Spleen (tissue), 13 donors: ENCODE data around the gene MDH1. TPM values are rescaled to one million over a fixed set of nuclear protein-coding genes. Genes with fewer than 3 reads are reported as not detected.

ENCODE experiments used
- DNase-seq: peaks from one replicate; pipeline ENCODE4 v3.0.0-alpha.2; 2020
- H3K27ac ChIP-seq, 8 donors: fragments of 200-600 bp; sonication (generic) in 7 of 8; 1 replicate in 4 of 8; 2 replicates in 4 of 8; pipeline versions ENCODE4 v1.5.0 to v1.8.0; 2016 to 2021; ENCODE audit warnings: inconsistent platforms in 4 of 8, mild to moderate bottlenecking in 4 of 8, moderate library complexity in 1 of 8
- H3K27me3 ChIP-seq, 7 donors: fragments of 200-600 bp; sonication (generic) in 6 of 7; replicated peaks in 1 of 7; 1 replicate in 4 of 7; 2 replicates in 3 of 7; pipeline versions ENCODE4 v1.5.0 to v1.8.0; 2016 to 2021; ENCODE audit warnings: inconsistent platforms in 3 of 7, mild to moderate bottlenecking in 1 of 7
- H3K36me3 ChIP-seq, 6 donors: fragments of 200-600 bp; sonication (generic) in 5 of 6; 1 replicate in 4 of 6; 2 replicates in 2 of 6; pipeline versions ENCODE4 v1.5.0 to v1.8.0; 2016 to 2021; ENCODE audit warnings: inconsistent platforms in 2 of 6
- H3K4me1 ChIP-seq, 6 donors: fragments of 200-600 bp; sonication (generic) in 5 of 6; 1 replicate in 3 of 6; 2 replicates in 3 of 6; pipeline versions ENCODE4 v1.5.0 to v1.8.0; 2016 to 2021; ENCODE audit warnings: inconsistent platforms in 3 of 6
- H3K4me3 ChIP-seq, 8 donors: fragments of 200-600 bp; sonication (generic) in 7 of 8; 1 replicate in 4 of 8; 2 replicates in 4 of 8; pipeline versions ENCODE4 v1.5.0 to v1.8.0; 2016 to 2021; ENCODE audit warnings: inconsistent platforms in 4 of 8, mild to moderate bottlenecking in 4 of 8, moderate library complexity in 2 of 8
- H3K9me3 ChIP-seq, 8 donors: fragments of 200-600 bp; sonication (generic) in 7 of 8; 1 replicate in 4 of 8; 2 replicates in 4 of 8; pipeline versions ENCODE4 v1.5.0 to v1.8.0; 2016 to 2021; ENCODE audit warnings: inconsistent platforms in 4 of 8
- CTCF ChIP-seq, 11 experiments: fragments of 200-600 bp in 7 of 11; fragments of 450-650 bp in 4 of 11; sonication (generic) in 4 of 11; IDR thresholded peaks in 8 of 11; conservative IDR thresholded peaks in 3 of 11; 1 replicate in 7 of 11; 2 replicates in 4 of 11; pipeline versions ENCODE4 v1.4.0 to v1.8.0; 2016 to 2021; ENCODE audit warnings: antibody characterized with exemption in 11 of 11, inconsistent platforms in 4 of 11, mild to moderate bottlenecking in 1 of 11
- POLR2A ChIP-seq, 3 donors: fragments of 450-650 bp; IDR thresholded peaks; one replicate each; pipeline ENCODE4 v1.5.1; 2017; ENCODE audit warnings: antibody characterized with exemption in 3 of 3, mild to moderate bottlenecking in 1 of 3
- POLR2AphosphoS5 ChIP-seq, 3 donors: sonication (generic); formaldehyde crosslinking; IDR thresholded peaks; one replicate each; pipeline ENCODE4 v1.5.1; 2017; ENCODE audit warnings: antibody characterized with exemption in 3 of 3
- WGBS, 5 donors: extraction: QIAGEN DNeasy Blood & Tissue Kit in 3 of 5; methylation state at CpG; one replicate each; pipeline versions ENCODE4 v1.1.5 to v1.1.7; 2013 to 2018; 5-methylcytosine and 5-hydroxymethylcytosine counted together
- intact Hi-C: fragments of 100-400 bp; cut with DNase I; formaldehyde crosslinking; loops from one replicate; pipeline ENCODE4 v1.15.0; 2023; ENCODE audit warnings: low total_unique reads
- long read RNA-seq, 2 donors: transcript quantifications; one replicate each; lab custom pipeline, GENCODE V29; 2026
- polyA plus RNA-seq, 3 donors: library from polyadenylated mRNA; stranded (reverse); fragments of 200-250 nt; gene quantifications; one replicate each; pipeline ENCODE4 v1.2.1, GENCODE V29; 2013
- total RNA-seq, 7 donors: library from RNA; depleted of rRNA in 3 of 7; stranded (reverse); fragments of >200 nt in 3 of 7; fragmentation: NEBNext Ultra II Directional in 4 of 7; extraction: Animal tissue kit (Norgen Biotek cat#: 25700) in 4 of 7; gene quantifications; one replicate each; pipeline versions ENCODE4 v1.1.0 to v1.2.1, GENCODE V29; 2016 to 2021
- donor health status: healthy with polysubstance abuse.
- donor health status: DM: no; HTN: no; CAD: no; lungs with moderate emphysema.
- donor health status: DM: no; HTN: no; CAD: no.
- donor health status: Bipolar disorder and iron deficiency.
- donor health status: healthy.
- donor health status: DM: no; HTN: no; CAD: no.
- donor health status: DM: yes; HTN: yes; CAD: no.

The MDH1 gene
- total RNA-seq = 100 to 1,000 TPM in 2 of 7 donors, 10 to 100 TPM in 5; 90.3 to 137 (median 94.6) TPM
- polyA plus RNA-seq = 100 to 1,000 TPM; 160 to 196 (median 177) TPM
- long read RNA-seq, donor 1, transcript MDH1-201 (9 exons, 1,650 nt) = major isoform, 54 of 105 reads
- long read RNA-seq, donor 1, transcript MDH1-213 (4 exons, 893 nt) = minor isoform, 21 of 105 reads
- long read RNA-seq, donor 1, partial matches to known transcripts = 28 of 105 reads
- long read RNA-seq, donor 1, other reads (novel, unspliced or antisense) = 0 of 105 reads
- long read RNA-seq, donor 2, transcript MDH1-201 (9 exons, 1,650 nt) = major isoform, 39 of 55 reads
- long read RNA-seq, donor 2, partial matches to known transcripts = 11 of 55 reads
- long read RNA-seq, donor 2, other reads (novel, unspliced or antisense) = 0 of 55 reads

GRCh38 chr2:63588385-63589147, at the start of gene MDH1, which contains the start of gene WDPCP:
MDH1 (plus strand) TSS chr2:63588963; CDS start chr2:63589044, 81 bp downstream.
WDPCP (minus strand) TSS chr2:63588477; CDS start chr2:63588271, 206 bp downstream.
- peak; percentile 84 to 94 (median 93) for TF ChIP-seq POLR2AphosphoS5 (IDR thresholded peaks at IDR 0.05)
- TF ChIP-seq POLR2A (IDR thresholded peaks at IDR 0.05) = peak in 1 of 3 donors; percentile 68
- peak in 1 of 11 experiments; percentile 22 for TF ChIP-seq CTCF (IDR thresholded peaks at IDR 0.05 in 8 of 11, conservative IDR thresholded peaks at IDR 0.05 in 3 of 11)
- Histone ChIP-seq H3K4me1 (peaks cover 27 to 61% (median 49%) of the 10 kb centered on the region in 6 donors), H3K27me3 (no peaks in the 10 kb centered on the region), H3K9me3 (no peaks in the 10 kb centered on the region), H3K36me3 (peaks cover 0 to 16% (median 3%) of the 10 kb centered on the region in 6 donors), H3K4me3 (peak within 1 kb of the TSS; percentile 78 to 94 (median 90)), H3K27ac (peak within 1 kb of the TSS; percentile 61 to 91 (median 86))
- 0 to 1% (median 0%) methylated on average over 33 to 44 of the region's 44 CpGs for WGBS, 5 donors
- intact Hi-C loops = no loop called here
- DNase-seq = peak; percentile 96

DNA sequence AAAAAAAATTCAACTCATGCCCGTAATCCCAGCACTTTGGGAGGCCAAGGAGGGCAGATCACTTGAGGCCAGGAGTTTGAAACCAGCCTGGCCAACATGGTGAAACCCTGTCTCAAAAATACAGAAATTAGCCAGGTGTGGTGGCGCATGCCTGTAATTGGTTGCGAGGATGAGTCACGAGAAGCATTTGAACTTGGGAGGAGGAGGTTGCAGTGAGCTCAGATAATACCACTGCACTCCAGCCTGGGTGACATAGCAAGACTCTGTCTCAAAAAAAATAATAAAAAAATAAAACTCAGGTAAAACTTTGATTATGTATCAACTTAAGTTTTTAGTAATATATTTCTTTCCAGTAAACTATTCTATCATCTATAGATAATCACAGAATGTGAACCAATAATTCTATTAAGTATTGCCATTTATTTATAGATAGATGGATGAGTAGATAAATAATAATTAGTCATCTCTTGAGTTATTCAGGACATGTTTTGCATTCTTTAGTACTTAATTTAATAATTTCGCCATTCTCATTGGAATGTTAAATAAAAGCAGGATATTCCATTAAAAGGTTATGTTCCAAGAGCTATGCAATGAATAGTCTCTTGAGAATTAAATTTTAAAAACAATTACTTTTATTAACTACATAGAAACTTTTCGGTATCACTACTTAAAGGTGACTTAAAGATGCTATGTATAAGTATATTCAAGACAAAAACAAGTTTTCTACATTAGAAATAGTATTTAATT, 49.2 kb upstream of the MDH1 start:
- H3K27ac ChIP-seq = no peak overlapping the region
- WGBS, 5 donors = 92 to 95% (median 94%) methylated on average over 6 of the region's 6 CpGs
- H3K4me3 ChIP-seq = no peak overlapping the region
- peaks cover 0 to 18% (median 12%) of the 10 kb centered on the region in 8 donors for H3K9me3 ChIP-seq
- no peaks in the 10 kb centered on the region for H3K36me3 ChIP-seq
- H3K27me3 ChIP-seq = no peaks in the 10 kb centered on the region
- intact Hi-C loops = no loop called here
- no peaks in the 10 kb centered on the region for H3K4me1 ChIP-seq
- DNase-seq = no peak
- TF ChIP-seq POLR2A (IDR thresholded peaks at IDR 0.05) = no peak
- no peak for TF ChIP-seq POLR2AphosphoS5 (IDR thresholded peaks at IDR 0.05)
- TF ChIP-seq CTCF (IDR thresholded peaks at IDR 0.05 in 8 of 11, conservative IDR thresholded peaks at IDR 0.05 in 3 of 11) = no peak

GRCh38 chr2:63544017-63544627, 44.6 kb upstream of the MDH1 start:
- H3K9me3 ChIP-seq = peaks cover 0 to 14% (median 8%) of the 10 kb centered on the region in 8 donors
- H3K27ac ChIP-seq = no peak overlapping the region
- WGBS, 5 donors = 93 to 100% (median 97%) methylated on average over 1 of the region's 1 CpG
- H3K36me3 ChIP-seq = no peaks in the 10 kb centered on the region
- H3K27me3 ChIP-seq = no peaks in the 10 kb centered on the region
- H3K4me3 ChIP-seq = no peak overlapping the region
- no peak for DNase-seq
- intact Hi-C loops = no loop called here
- no peaks in the 10 kb centered on the region for H3K4me1 ChIP-seq
- TF ChIP-seq POLR2A (IDR thresholded peaks at IDR 0.05) (no peak), CTCF (IDR thresholded peaks at IDR 0.05 in 8 of 11, conservative IDR thresholded peaks at IDR 0.05 in 3 of 11) (peak in 5 of 11 experiments; percentile 3 to 30 (median 19))
